HepG2 (cell line): ENCODE results near the gene UNCX.

Experiments used
- JUND ChIP-seq: sonication (generic); formaldehyde crosslinking; IDR thresholded peaks from 2 replicates; pipeline ENCODE4 v1.8.0; 2022; ENCODE audit warnings: mild to moderate bottlenecking, missing genetic modification reagents
- KMT2A ChIP-seq: sonication (generic); formaldehyde crosslinking; IDR thresholded peaks from 2 replicates; pipeline ENCODE4 v1.4.0; 2020; ENCODE audit warnings: missing genetic modification reagents
- NCOA5 ChIP-seq: sonication (generic); formaldehyde crosslinking; IDR thresholded peaks from 2 replicates; pipeline ENCODE4 v1.4.0; 2020; ENCODE audit warnings: missing genetic modification reagents
- ZBTB20 ChIP-seq: sonication (generic); formaldehyde crosslinking; IDR thresholded peaks from 2 replicates; pipeline ENCODE4 v1.8.1; 2023; ENCODE audit warnings: missing genetic modification reagents, low read depth, mild to moderate bottlenecking, borderline replicate concordance
- ZNF615 ChIP-seq: sonication (generic); formaldehyde crosslinking; IDR thresholded peaks from 2 replicates; pipeline ENCODE4 v1.5.0; 2020; ENCODE audit warnings: mild to moderate bottlenecking, missing genetic modification reagents, borderline replicate concordance
- ZNF660 ChIP-seq: sonication (generic); formaldehyde crosslinking; IDR thresholded peaks from 2 replicates; pipeline ENCODE4 v1.5.1; 2020; ENCODE audit warnings: mild to moderate bottlenecking, low read depth, missing genetic modification reagents, borderline replicate concordance
- TF ChIP-seq, protein P1 (sequence below), 2 experiments: IDR thresholded peaks; 2 replicates each; pipeline ENCODE4 v1.6.1; 2011 to 2012; ENCODE audit warnings: low read length in 2 of 2, borderline replicate concordance in 1 of 2, low read depth in 1 of 2, mild to moderate bottlenecking in 1 of 2, moderate library complexity in 1 of 2
- TF ChIP-seq, protein P2 (sequence below): IDR thresholded peaks from 2 replicates; pipeline ENCODE4 v1.6.1; 2016; ENCODE audit warnings: mild to moderate bottlenecking

DNA sequence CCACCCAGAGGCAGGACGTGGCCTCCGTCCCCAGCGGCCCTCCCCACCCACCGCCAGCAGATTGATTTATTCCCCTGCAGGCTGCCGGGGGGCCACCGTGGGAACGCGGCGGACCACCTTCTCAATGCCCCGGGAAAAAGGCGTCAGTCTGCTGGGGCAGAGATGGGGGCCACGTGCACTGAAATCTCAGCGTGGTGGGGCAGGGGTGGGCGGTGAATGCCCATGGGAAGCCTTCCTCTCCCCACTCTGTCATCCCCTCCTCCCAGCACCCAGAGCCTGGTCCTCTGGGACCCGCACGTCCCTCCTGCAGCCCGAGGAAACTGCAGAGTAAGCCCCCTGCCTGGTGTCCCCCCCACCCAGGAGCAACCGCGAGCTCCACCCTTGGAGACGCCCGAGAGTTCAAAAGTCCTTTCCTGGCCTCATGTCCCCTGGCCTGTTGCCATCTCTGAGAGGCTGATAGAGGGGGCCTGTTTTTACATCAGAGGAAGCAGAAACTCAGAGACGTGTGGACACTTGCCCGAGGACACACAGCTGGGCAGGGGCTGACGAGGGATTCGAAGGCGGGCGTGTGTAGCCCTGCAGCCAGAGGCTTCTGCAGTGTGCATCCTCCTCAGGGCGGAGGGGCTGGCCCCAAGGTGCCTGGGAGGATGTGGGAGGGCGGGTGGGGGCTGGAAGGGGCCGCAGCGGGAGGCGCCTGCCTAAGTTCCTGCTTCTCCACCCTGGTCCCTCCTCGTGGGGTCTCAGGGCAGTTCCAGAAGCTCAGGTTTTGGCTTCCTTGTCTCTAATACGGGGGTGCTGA, 21.8 kb downstream of the UNCX start:
- TF ChIP-seq JUND = no peak
- no peak for TF ChIP-seq ZBTB20 (CRISPR knock-in tag)
- no peak for TF ChIP-seq NCOA5 (CRISPR knock-in tag)
- no peak for TF ChIP-seq ZNF660 (CRISPR knock-in tag)
- TF ChIP-seq, protein P1, sequence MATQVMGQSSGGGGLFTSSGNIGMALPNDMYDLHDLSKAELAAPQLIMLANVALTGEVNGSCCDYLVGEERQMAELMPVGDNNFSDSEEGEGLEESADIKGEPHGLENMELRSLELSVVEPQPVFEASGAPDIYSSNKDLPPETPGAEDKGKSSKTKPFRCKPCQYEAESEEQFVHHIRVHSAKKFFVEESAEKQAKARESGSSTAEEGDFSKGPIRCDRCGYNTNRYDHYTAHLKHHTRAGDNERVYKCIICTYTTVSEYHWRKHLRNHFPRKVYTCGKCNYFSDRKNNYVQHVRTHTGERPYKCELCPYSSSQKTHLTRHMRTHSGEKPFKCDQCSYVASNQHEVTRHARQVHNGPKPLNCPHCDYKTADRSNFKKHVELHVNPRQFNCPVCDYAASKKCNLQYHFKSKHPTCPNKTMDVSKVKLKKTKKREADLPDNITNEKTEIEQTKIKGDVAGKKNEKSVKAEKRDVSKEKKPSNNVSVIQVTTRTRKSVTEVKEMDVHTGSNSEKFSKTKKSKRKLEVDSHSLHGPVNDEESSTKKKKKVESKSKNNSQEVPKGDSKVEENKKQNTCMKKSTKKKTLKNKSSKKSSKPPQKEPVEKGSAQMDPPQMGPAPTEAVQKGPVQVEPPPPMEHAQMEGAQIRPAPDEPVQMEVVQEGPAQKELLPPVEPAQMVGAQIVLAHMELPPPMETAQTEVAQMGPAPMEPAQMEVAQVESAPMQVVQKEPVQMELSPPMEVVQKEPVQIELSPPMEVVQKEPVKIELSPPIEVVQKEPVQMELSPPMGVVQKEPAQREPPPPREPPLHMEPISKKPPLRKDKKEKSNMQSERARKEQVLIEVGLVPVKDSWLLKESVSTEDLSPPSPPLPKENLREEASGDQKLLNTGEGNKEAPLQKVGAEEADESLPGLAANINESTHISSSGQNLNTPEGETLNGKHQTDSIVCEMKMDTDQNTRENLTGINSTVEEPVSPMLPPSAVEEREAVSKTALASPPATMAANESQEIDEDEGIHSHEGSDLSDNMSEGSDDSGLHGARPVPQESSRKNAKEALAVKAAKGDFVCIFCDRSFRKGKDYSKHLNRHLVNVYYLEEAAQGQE (IDR thresholded peaks at IDR 0.05; ENCODE audit: borderline replicate concordance in 1 of 2, low read depth in 1 of 2, low read length in 2 of 2) = no peak
- TF ChIP-seq ZNF615 (CRISPR knock-in tag) = no peak
- TF ChIP-seq, protein P2, sequence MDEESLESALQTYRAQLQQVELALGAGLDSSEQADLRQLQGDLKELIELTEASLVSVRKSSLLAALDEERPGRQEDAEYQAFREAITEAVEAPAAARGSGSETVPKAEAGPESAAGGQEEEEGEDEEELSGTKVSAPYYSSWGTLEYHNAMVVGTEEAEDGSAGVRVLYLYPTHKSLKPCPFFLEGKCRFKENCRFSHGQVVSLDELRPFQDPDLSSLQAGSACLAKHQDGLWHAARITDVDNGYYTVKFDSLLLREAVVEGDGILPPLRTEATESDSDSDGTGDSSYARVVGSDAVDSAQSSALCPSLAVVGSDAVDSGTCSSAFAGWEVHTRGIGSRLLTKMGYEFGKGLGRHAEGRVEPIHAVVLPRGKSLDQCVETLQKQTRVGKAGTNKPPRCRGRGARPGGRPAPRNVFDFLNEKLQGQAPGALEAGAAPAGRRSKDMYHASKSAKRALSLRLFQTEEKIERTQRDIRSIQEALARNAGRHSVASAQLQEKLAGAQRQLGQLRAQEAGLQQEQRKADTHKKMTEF (CRISPR knock-in tag) = no peak
- no peak for TF ChIP-seq KMT2A (CRISPR knock-in tag)
